Measurements from ENCODE around the gene NUP98.
A peak's percentile ranks its signal among the peaks of the same experiment; 100 is the strongest.
"Not testable (repeated sequence)": the region's sequence is repeated elsewhere in the genome, so short reads cannot be mapped to it uniquely, and the experiment has no call there.

The NUP98 gene

DNA sequence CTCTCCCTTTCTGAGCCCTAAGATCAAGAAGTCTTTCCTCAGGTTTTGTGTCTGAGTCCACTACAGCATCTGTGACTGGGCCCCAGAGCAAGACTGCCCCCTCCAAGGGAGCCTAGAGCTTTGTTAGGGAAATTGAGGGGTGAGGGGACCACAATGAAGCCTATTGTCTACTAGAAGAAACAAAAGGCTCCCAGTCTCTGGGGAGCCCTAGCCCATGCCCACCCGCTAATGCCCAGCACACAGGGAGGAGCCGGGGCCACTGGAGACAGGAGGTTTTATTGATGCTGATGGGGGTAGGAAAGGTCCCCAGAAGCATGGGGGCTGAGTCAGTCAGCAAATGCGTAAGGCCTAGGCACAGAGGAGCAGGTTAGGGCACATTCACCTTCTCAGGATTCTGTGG, 29.4 kb upstream of the NUP98 start:
- DNase-seq (ENCODE audit: low spot score), result no peak

GRCh38 chr11:3825473-3826154, 28.3 kb upstream of the NUP98 start:
- DNase-seq (ENCODE audit: low spot score), result no peak

DNA sequence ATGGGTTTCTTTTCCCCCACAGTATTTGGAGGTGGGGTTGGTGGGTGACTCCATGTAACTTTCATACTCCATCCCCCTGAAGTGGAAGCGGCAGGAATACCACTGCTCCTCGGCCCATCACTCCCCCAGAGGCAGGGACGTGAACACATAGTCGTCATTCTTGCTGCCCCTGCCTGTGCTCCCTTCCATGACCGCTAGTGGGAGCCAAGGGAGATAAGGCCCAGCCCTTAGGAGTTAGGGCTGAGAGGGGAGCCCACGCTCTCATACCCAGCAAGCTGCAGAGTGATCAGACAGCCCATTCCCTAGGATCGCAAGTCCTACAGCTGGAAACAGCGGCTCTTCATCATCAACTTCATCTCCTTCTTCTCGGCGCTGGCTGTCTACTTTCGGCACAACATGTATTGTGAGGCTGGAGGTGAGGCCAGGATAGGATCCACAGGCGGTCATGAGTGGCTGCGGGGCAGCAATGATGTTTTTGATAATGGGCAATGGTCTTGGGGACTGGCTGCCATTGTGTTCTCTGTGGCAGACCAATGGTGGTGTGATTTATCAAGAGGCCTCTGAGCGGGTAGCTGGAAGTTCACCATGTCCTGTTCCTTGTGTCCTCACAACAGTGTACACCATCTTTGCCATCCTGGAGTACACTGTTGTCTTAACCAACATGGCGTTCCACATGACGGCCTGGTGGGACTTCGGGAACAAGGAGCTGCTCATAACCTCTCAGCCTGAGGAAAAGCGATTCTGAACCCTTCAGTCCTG, 27.5 kb upstream of the NUP98 start:
- peak; percentile 82 for DNase-seq (ENCODE audit: low spot score)

GRCh38 chr11:3823762-3824506, 26.6 kb upstream of the NUP98 start:
- no peak for DNase-seq (ENCODE audit: low spot score)

GRCh38 chr11:3823303-3823702, 25.9 kb upstream of the NUP98 start:
- DNase-seq (ENCODE audit: low spot score), result no peak

DNA sequence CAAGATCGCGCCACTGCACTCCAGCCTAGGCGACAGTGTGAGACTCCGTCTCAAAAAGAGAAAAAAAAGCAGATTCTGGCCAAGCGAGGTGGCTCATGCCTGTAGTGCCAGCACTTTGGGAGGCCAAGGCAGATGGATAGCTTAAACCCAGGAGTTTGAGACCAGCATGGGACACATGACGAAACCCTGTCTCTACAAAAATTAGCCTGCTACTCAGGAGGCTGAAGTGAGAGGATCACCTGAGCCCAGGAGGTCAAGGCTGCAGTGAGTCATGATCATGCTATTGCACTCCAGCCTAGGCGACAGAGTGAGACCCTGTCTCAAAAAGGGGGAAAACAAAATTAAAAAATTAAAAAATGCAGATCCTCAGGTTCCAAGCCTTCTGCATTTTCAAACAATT, 25.0 kb upstream of the NUP98 start:
- no peak for DNase-seq (ENCODE audit: low spot score)

GRCh38 chr11:3820971-3821370, 23.6 kb upstream of the NUP98 start:
- no peak for DNase-seq (ENCODE audit: low spot score)

DNA sequence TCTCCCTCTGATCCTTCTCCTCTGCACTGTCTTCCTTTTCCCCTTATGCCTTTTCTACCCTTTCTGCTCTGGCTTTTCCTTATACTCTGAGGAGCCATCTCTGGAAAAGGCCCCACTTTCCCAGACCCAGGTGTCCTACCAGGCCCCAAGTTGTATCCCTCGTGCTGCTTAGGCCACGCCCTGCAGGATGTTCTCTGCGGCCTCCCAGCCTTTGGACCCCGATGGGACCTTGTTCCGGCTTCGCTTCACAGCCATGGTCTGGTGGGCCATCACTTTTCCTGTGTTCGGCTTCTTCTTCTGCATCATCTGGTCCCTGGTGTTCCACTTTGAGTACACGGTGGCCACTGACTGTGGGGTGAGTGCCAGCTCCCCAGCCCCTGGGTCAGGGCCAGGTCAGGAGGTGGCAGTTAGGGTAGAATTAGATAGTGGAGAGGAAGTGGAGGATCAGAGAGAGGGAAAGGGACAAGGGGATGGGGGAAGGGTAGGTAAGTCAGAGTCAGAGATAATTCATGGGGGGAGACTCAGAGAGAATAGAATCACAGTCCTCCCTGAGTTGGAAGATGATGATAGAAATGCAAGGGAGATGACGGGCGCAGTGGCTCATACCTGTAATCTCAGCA, 19.9 kb upstream of the NUP98 start:
- DNase-seq (ENCODE audit: low spot score), result no peak

GRCh38 chr11:3816673-3817072, 19.3 kb upstream of the NUP98 start:
- no peak for DNase-seq (ENCODE audit: low spot score)

- DNase-seq (ENCODE audit: low spot score), result no peak
These were observed 18.5 kb upstream of the NUP98 start for GRCh38 chr11:3815845-3816244.

GRCh38 chr11:3814832-3815231, 17.5 kb upstream of the NUP98 start:
- not testable (repeated sequence) for DNase-seq (ENCODE audit: low spot score)

DNA sequence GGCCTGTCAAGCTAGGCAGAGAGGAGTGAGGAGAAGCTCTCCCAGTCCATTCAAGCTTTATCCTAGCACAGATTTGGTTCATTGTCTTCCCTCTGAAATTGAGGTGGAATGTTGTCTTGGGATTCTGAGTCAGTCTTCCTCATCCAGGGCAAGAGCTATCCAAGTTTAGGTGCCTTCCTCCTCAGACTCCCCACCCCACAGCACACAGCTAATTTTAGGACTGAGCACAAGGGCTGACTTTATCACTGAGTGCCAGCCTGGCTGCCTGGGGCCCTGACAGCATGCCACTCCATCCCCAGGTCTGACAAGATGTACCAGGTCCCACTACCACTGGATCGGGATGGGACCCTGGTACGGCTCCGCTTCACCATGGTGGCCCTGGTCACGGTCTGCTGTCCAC, 13.6 kb upstream of the NUP98 start:
- no peak for DNase-seq (ENCODE audit: low spot score)

DNA sequence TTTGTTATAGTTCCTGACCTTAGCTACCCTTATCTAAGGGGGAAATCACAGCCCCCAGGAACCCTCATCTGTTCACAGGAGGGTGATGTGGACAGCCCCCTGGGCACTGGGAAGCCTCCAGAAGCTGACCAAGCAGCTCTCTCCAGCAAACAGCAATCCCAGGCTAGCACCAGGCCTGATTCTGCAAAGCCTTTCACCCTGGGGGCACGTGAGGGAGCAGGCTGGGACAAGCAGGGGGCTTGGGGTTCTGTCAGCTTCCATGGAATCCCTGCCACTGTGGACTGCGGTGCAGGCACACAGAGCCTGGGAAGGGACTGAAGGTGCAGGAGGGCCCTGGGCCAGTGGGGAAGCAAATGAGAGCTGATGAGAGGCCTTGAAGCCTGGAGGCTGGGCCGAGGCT, 13.1 kb upstream of the NUP98 start:
- no peak for DNase-seq (ENCODE audit: low spot score)

- DNase-seq (ENCODE audit: low spot score), result no peak
These were observed 12.2 kb upstream of the NUP98 start for GRCh38 chr11:3809624-3809928.

DNA sequence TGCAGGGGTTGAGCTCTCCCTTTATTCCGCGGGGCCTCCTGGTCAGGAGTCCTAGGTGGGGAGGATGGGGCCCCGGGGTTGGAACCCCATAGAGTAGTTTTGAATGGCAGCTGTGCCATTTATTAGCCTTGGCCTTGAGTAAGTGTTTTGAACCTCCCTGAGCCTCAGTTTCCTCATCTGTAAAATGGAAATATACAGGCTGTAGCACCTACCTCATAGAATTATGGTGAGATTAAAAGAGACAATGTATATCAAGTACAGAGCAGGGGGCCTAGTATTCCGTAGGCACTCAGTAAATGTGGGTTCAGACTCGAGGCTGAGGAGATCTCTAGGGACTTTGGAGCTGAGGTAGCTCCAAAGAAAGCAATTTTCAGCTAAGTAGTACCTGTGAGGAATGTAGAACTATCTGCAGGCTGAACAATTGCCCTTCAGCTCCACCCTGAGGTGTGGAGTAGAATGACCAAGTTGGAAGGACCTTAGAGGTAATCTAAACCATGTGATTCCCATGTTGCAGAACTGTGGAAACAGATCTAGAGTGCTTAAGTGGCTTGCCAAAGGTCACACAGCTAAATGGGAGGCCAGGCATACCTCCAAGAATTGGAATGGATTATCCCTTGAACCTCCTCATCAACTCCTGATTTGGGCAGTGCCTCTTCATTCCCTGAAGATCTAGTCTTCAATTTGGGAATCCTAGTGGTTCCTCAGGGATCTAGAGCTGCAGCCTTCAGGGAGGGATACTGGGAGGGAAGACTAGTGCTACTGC, 11.7 kb upstream of the NUP98 start:
- DNase-seq (ENCODE audit: low spot score), result peak; percentile 66

GRCh38 chr11:3807909-3808860, 10.8 kb upstream of the NUP98 start, which contains the start of gene PGAP2:
PGAP2 (plus strand) TSS chr11:3808560; CDS start chr11:3811260, 2,700 bp downstream.
- DNase-seq (ENCODE audit: low spot score), result peak; percentile 63

- no peak for DNase-seq (ENCODE audit: low spot score)
These were observed 6.6 kb upstream of the NUP98 start for GRCh38 chr11:3803726-3804495.

- no peak for DNase-seq (ENCODE audit: low spot score)
These were observed 4.8 kb upstream of the NUP98 start for GRCh38 chr11:3802011-3802790.

GRCh38 chr11:3799873-3800272, 2.5 kb upstream of the NUP98 start:
- DNase-seq (ENCODE audit: low spot score), result no peak
